Fibroblast of mammary gland (primary cell): Measurements from ENCODE around the gene RAPGEF4.
A peak's percentile ranks its signal among the peaks of the same experiment; 100 is the strongest.

Experiments
- DNase-seq: peaks from one replicate; pipeline ENCODE4 v3.0.0-alpha.2; 2010; ENCODE audit warnings: low read depth
- H3K4me3 ChIP-seq: 2 replicates; pipeline ENCODE4 v1.5.1; 2011; ENCODE audit warnings: low read depth, mild to moderate bottlenecking, low read length, moderate library complexity; ENCODE audit not compliant: control insufficient read depth
- CTCF ChIP-seq: conservative IDR thresholded peaks from 2 replicates; pipeline ENCODE4 v1.5.1; 2011; ENCODE audit warnings: low read depth, low read length, inconsistent platforms; ENCODE audit not compliant: control insufficient read depth, insufficient read depth

The RAPGEF4 gene

GRCh38 chr2:172821370-172822338, 86.0 kb downstream of the RAPGEF4 start:
- TF ChIP-seq CTCF = no peak
- DNase-seq = no peak
- H3K4me3 ChIP-seq = no peak overlapping the region

GRCh38 chr2:172822585-172822984, 86.9 kb downstream of the RAPGEF4 start:
- TF ChIP-seq CTCF = no peak
- H3K4me3 ChIP-seq = no peak overlapping the region
- DNase-seq = no peak

GRCh38 chr2:172823261-172823850, 87.7 kb downstream of the RAPGEF4 start:
- no peak for TF ChIP-seq CTCF
- no peak for DNase-seq
- H3K4me3 ChIP-seq = no peak overlapping the region

GRCh38 chr2:172826522-172826921, 90.9 kb downstream of the RAPGEF4 start:
- DNase-seq = no peak
- no peak for TF ChIP-seq CTCF

GRCh38 chr2:172829229-172829628, 93.6 kb downstream of the RAPGEF4 start:
- no peak for TF ChIP-seq CTCF
- H3K4me3 ChIP-seq = no peak overlapping the region
- DNase-seq = peak; percentile 35

More at GRCh38 chr2:172826522-172826921, 90.9 kb downstream of the RAPGEF4 start:
- H3K4me3 ChIP-seq = no peak overlapping the region

- no peak overlapping the region for H3K4me3 ChIP-seq
- DNase-seq = no peak
- TF ChIP-seq CTCF = no peak
Measured at GRCh38 chr2:172830482-172830881, 94.8 kb downstream of the RAPGEF4 start.
